Stomach (tissue), 9 donors: Measurements from ENCODE around the gene PARD6G. TPM values are rescaled to one million over a fixed set of nuclear protein-coding genes. Genes with fewer than 3 reads are reported as not detected.

Experiments used
- DNase-seq, 2 donors: peaks; one replicate each; pipeline versions ENCODE4 v3.0.0 to v3.0.0-alpha.2; 2013 to 2019
- H3K27ac ChIP-seq, 5 donors: fragments of 200-600 bp in 4 of 5; sonication (generic) in 4 of 5; one replicate each; pipeline ENCODE4 v1.5.1; 2013 to 2019; ENCODE audit warnings: mild to moderate bottlenecking in 1 of 5, moderate library complexity in 1 of 5
- H3K27me3 ChIP-seq, 3 donors: fragments of 200-600 bp; sonication (generic); one replicate each; pipeline ENCODE4 v1.5.1; 2017 to 2019; ENCODE audit warnings: mixed run types in 1 of 3
- H3K36me3 ChIP-seq, 4 donors: fragments of 200-600 bp; sonication (generic); 1 replicate in 3 of 4; 2 replicates in 1 of 4; pipeline ENCODE4 v1.5.1; 2016 to 2019
- H3K4me1 ChIP-seq, 4 donors: fragments of 200-600 bp; sonication (generic); one replicate each; pipeline ENCODE4 v1.5.1; 2016 to 2019
- H3K4me3 ChIP-seq, 4 donors: fragments of 200-600 bp; sonication (generic) in 3 of 4; one replicate each; pipeline ENCODE4 v1.5.1; 2016 to 2019; ENCODE audit warnings: mild to moderate bottlenecking in 1 of 4
- H3K9me3 ChIP-seq, 4 donors: fragments of 200-600 bp; sonication (generic); one replicate each; pipeline ENCODE4 v1.5.1; 2016 to 2019
- EP300 ChIP-seq: sonication (generic); formaldehyde crosslinking; IDR thresholded peaks from one replicate; pipeline ENCODE4 v1.6.1; 2017; ENCODE audit warnings: antibody characterized with exemption
- POLR2A ChIP-seq, 4 donors: fragments of 450-650 bp; IDR thresholded peaks; one replicate each; pipeline ENCODE4 v1.6.1; 2016; ENCODE audit warnings: antibody characterized with exemption in 4 of 4, control low read depth in 2 of 4, mild to moderate bottlenecking in 1 of 4, moderate library complexity in 1 of 4
- POLR2AphosphoS5 ChIP-seq, 3 donors: sonication (generic); formaldehyde crosslinking; IDR thresholded peaks; one replicate each; pipeline ENCODE4 v1.6.1; 2016; ENCODE audit warnings: antibody characterized with exemption in 3 of 3
- WGBS, 5 donors: extraction: QIAGEN DNeasy Blood & Tissue Kit in 3 of 5; methylation state at CpG; one replicate each; pipeline versions ENCODE4 v1.1.5 to v1.1.7; 2013 to 2018; 5-methylcytosine and 5-hydroxymethylcytosine counted together
- intact Hi-C: fragments of 100-400 bp; cut with DNase I; formaldehyde crosslinking; loops from one replicate; pipeline ENCODE4 v1.15.1; 2023; ENCODE audit warnings: low total_unique reads
- polyA plus RNA-seq, 3 donors: library from polyadenylated mRNA; stranded (reverse); fragments of 200-250 nt; gene quantifications; one replicate each; pipeline ENCODE4 v1.2.3, GENCODE V29; 2013
- total RNA-seq, 5 donors: library from RNA; depleted of rRNA; stranded (reverse); fragments of >200 nt; gene quantifications; one replicate each; pipeline versions ENCODE4 v1.1.0 to v1.2.3, GENCODE V29; 2014 to 2016
- TF ChIP-seq, protein P1 (sequence below), 7 experiments: fragments of 450-650 bp in 4 of 7; fragments of 200-600 bp in 3 of 7; sonication (generic) in 3 of 7; IDR thresholded peaks; one replicate each; pipeline ENCODE4 v1.5.1; 2016 to 2019; ENCODE audit warnings: antibody characterized with exemption in 7 of 7, control low read depth in 2 of 7, mild to moderate bottlenecking in 1 of 7
- donor health status: healthy with polysubstance abuse.
- donor health status: Bipolar disorder and iron deficiency.
- donor health status: healthy.

The PARD6G gene
- total and polyA plus RNA-seq, 8 donors = 1.5 to 15.9 (median 3.9) TPM

DNA sequence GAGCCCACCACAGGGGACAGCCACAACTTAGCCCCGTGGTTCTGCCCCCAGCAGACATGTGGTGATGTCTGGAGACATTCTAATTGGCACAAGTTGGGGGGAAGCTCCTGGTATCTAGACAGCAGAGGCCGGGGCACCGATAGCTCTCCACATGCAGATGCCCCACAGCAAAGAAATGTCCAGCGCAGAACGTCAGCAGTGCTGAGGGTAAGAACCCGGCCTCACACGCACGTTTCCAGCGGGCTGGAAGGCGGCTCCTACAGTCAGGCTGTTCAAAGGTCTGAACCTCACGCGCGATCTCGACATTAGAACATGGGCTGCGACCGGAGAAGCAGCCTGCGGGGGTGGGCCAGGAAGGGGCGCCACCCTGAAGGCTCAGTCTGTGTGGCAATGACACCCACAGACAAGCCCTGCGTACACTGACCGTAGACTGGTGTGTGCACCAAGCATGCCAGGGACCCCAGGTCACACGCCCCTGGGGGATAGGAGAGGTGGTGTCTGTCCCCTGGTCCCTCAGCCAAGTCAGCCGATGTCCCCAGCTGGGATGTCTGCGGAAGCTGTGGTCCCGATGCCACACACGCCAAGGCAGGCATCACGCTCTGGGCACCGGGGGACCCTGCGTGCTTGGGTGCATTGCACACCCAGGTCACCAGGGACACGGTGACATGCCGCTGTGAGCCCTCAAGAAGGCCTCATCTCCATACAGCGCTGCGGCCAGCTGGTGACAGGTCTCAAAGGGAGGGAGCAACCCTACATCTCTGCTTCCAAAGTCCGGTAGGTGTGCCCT, 66.3 kb downstream of the PARD6G start:
- no peak overlapping the region for H3K27ac ChIP-seq
- H3K36me3 ChIP-seq = no peaks in the 10 kb centered on the region
- 90 to 94% (median 92%) methylated on average over 22 to 33 of the region's 33 CpGs for WGBS, 5 donors
- DNase-seq = no peak
- peaks cover 0 to 10% (median 0%) of the 10 kb centered on the region in 4 donors for H3K4me1 ChIP-seq
- intact Hi-C loops = no loop called here
- H3K4me3 ChIP-seq = no peak overlapping the region
- H3K27me3 ChIP-seq = no peaks in the 10 kb centered on the region
- TF ChIP-seq POLR2AphosphoS5 (IDR thresholded peaks at IDR 0.05) (no peak), POLR2A (IDR thresholded peaks at IDR 0.05) (no peak), EP300 (no peak)
- TF ChIP-seq, protein P1, sequence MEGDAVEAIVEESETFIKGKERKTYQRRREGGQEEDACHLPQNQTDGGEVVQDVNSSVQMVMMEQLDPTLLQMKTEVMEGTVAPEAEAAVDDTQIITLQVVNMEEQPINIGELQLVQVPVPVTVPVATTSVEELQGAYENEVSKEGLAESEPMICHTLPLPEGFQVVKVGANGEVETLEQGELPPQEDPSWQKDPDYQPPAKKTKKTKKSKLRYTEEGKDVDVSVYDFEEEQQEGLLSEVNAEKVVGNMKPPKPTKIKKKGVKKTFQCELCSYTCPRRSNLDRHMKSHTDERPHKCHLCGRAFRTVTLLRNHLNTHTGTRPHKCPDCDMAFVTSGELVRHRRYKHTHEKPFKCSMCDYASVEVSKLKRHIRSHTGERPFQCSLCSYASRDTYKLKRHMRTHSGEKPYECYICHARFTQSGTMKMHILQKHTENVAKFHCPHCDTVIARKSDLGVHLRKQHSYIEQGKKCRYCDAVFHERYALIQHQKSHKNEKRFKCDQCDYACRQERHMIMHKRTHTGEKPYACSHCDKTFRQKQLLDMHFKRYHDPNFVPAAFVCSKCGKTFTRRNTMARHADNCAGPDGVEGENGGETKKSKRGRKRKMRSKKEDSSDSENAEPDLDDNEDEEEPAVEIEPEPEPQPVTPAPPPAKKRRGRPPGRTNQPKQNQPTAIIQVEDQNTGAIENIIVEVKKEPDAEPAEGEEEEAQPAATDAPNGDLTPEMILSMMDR (IDR thresholded peaks at IDR 0.05) = no peak
- H3K9me3 ChIP-seq = no peaks in the 10 kb centered on the region

DNA sequence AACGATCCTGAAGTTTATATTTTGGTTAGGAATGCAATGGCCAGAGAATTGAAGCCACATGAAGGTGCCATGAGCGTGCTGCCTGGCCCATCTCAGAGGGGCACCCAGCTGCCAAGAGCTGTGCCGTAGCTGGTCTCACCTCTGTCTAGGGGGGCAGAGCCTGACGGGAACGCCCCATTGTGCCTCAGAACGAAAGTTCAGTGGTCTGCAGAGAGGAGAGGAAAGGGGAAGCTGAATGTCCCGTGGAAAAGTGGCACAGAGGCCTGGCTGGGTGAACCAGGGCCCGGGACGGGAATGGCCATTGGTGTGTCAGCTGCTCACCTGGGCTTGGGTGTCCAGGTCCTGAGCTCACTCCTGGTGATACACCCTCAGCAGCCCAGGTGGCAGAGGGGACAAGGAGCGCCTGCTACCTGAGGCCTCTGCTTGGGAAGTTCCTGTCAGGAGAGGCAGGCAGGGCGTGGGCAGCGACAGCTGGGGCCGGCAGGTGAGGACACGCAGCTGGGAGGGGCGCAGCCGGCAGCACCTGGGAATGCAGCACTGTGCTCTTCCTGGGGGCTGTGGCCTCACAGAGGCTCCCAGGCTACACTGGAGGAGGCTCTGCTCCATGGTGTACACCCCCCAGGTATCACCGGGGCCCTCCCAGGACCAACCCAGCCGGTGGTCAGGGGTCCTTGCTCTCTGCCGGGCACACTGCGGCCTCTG, 67.3 kb downstream of the PARD6G start:
- DNase-seq = peak in 1 of 2 donors; percentile 57
- Histone ChIP-seq H3K4me1 (peaks cover 0 to 10% (median 0%) of the 10 kb centered on the region in 4 donors), H3K27me3 (no peaks in the 10 kb centered on the region), H3K27ac (no peak overlapping the region), H3K9me3 (no peaks in the 10 kb centered on the region), H3K36me3 (no peaks in the 10 kb centered on the region), H3K4me3 (no peak overlapping the region)
- intact Hi-C loops = no loop called here
- 69 to 87% (median 80%) methylated on average over 14 to 20 of the region's 20 CpGs for WGBS, 5 donors
- TF ChIP-seq, protein P1 (IDR thresholded peaks at IDR 0.05) = no peak
- TF ChIP-seq POLR2A (IDR thresholded peaks at IDR 0.05) (no peak), POLR2AphosphoS5 (IDR thresholded peaks at IDR 0.05) (no peak), EP300 (no peak)

DNA sequence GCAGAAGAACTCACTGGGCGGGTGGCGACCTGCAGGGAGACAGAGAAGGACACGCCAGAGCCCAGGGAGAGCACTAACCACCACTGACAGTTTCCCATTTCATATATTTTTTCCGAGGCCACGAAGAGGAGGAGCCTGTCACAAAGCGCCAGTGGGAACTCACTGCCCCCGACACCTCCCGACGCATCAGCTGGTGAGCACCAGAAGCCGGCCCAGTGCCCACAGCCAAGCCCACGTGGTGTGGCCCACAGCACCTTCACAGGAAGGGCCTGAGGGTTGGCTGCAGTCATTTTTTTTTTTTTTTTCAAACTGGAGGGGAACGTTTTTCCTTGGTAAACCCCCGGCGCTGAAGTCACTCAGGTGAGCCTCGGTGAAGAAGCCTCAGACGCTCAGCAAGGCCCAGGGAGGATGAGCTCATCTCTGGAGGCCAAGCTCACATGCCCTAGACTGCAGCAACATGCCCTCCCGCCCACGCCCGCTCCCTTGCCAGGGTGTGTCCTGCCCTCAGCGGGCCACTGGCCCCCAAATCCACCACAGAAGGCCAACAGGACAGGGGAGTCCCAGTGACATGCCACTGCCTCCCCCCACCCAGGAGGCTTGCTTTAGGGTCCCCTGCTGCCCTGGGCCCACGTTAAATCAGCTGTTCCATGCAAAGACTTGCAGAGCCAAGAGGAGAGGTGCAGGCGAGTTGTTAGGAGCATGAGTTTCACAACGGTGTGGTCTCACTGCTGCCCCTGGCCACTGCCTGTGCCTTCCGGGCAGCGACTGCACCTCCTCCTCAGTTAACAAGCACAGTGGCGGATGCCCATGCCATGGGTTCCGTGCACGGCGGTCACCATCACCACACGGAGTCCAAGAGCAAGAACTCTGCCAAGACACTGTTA, 68.1 kb downstream of the PARD6G start:
- Histone ChIP-seq H3K9me3 (no peaks in the 10 kb centered on the region), H3K4me1 (peaks cover 0 to 10% (median 0%) of the 10 kb centered on the region in 4 donors), H3K36me3 (no peaks in the 10 kb centered on the region), H3K27me3 (no peaks in the 10 kb centered on the region), H3K27ac (no peak overlapping the region), H3K4me3 (no peak overlapping the region)
- intact Hi-C loops = no loop called here
- 79 to 86% (median 84%) methylated on average over 23 to 30 of the region's 30 CpGs for WGBS, 5 donors
- DNase-seq = no peak
- no peak for TF ChIP-seq POLR2AphosphoS5 (IDR thresholded peaks at IDR 0.05)
- TF ChIP-seq POLR2A (IDR thresholded peaks at IDR 0.05) = no peak
- TF ChIP-seq, protein P1 (IDR thresholded peaks at IDR 0.05) = no peak
- no peak for TF ChIP-seq EP300

DNA sequence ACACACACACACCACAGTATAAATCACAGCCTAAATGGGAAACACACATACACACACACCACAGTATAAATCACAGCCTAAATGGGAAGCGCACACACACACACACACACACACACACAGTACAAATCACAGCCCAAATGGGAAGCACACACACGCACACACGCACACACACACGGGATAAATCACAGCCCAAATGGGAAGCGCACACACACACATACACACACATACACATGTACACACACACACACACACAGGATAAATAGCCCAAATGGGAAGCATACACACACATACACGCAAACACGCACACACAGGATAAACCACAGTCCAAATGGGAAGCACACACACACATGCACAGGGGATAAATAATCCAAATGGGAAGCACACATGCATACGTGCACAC, 70.2 kb downstream of the PARD6G start:
- peaks cover 0 to 10% (median 0%) of the 10 kb centered on the region in 4 donors for H3K4me1 ChIP-seq
- no peaks in the 10 kb centered on the region for H3K9me3 ChIP-seq
- peaks cover 0 to 4% (median 0%) of the 10 kb centered on the region in 3 donors for H3K27me3 ChIP-seq
- no peak for DNase-seq
- H3K4me3 ChIP-seq = no peak overlapping the region
- no peaks in the 10 kb centered on the region for H3K36me3 ChIP-seq
- TF ChIP-seq POLR2A (IDR thresholded peaks at IDR 0.05) = no peak
- TF ChIP-seq, protein P1 (IDR thresholded peaks at IDR 0.05) = no peak
- 89 to 91% (median 89%) methylated on average over 8 of the region's 8 CpGs for WGBS, 5 donors
- intact Hi-C loops = no loop called here
- no peak overlapping the region for H3K27ac ChIP-seq
